Caki2 (cell line): ENCODE results near the gene YOD1. TPM values are rescaled to one million over a fixed set of nuclear protein-coding genes. Genes with fewer than 3 reads are reported as not detected.

Source experiments
- DNase-seq: peaks from one replicate; pipeline ENCODE4 v3.0.0-alpha.2; 2015; ENCODE audit warnings: low read depth
- in situ Hi-C: cut with HindIII; loops from 2 replicates; pipeline ENCODE4 v1.10.0; 2016; ENCODE audit warnings: low sequenced_read_pairs, low pct_unique_long_range_greater_than_20kb, mixed read lengths
- total RNA-seq: library from RNA; depleted of rRNA; stranded (reverse); fragments of >200 nt; shearing (Covaris generic); gene quantifications from 2 replicates; pipeline ENCODE4 v1.2.3, GENCODE V29; 2014; ENCODE audit warnings: low replicate concordance

YOD1 gene
- total RNA-seq, 1 experiment from 2014 or later, result 2.3 TPM

DNA sequence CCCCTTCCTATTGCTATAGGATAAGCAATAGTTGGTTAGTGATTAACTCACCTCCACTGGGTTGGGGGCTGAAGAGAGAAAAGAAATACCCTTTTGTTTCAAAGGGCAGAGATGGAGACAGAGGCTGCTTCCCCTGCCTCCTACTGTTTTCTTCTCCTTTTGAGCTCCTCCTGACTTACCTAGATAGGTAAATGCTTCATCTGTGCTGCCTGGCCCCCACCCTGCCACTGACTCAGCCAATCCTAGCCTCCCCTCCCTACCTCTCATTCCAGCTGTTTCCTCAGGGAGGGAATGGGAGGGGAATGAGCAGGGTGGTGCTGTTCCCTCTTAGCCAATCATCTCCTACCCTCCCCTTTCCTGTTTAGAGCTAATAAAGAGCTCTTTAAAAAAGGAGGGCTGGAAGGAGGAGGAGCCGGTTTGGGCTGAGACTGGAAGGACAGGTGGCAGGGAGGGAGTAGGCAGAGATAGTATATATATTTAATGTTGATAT, 18.4 kb downstream of the YOD1 start, which contains the start of gene C1orf116:
TSS of gene C1orf116 (minus strand) at position 229 of the 490 bp plus-strand sequence. CDS start 5,158 bp downstream, outside the sequence.
- DNase-seq, result peak; percentile 77
- in situ Hi-C loops, result no loop called here

DNA sequence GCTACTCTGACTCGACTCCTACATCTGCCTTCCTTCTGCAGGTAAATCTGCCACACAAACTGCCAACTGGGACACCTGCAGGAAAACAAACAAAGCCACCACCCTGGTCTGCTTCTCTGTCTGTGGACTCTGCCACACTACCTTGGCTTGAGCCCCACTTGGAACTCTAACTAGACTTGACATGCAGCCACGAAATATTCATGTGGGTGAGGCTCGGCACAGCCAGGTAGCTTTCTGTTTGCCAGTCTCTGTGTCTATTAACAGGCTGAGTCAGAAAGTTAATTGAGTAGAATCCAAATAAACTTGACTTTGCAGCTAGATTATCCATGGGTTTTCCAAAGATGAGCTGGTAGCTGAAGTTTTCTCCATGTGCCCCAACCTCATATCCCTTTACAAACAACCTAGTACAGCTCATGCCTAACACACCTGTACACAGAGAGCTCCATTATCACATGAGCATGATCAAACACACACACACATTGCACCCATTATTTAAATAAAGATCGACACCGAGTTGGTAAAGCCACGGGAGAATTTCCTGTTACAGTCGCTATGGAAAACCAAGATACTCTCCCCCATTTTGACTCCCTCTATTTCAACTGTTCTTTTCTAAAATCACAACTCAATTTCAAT, 19.3 kb downstream of the YOD1 start:
- in situ Hi-C loops, result no loop called here
- no peak for DNase-seq

GRCh38 chr1:207031016-207031415, 20.0 kb downstream of the YOD1 start:
- in situ Hi-C loops, result no loop called here
- no peak for DNase-seq

DNA sequence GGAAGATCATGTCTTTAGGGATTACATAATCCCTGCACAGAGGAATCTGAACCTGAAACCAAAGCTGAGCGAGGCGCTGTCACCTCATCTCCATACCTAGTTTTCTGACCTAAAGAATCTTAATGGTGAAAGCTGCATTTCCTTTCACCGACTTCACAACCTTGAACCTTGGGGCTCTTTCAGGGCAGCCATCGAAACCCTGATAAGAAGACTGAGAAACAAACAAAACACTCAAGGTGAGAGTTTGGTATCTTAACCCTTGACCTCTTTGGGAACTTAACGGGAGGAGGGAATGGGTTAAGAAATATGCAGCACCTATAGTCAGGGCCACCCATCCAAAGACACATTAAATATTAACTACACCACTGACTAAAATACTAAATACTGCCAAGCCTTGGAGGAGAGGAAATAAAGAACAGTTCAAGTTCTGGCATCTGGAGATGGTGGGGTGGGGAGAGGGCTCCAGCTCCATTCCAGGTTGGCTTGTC, 20.4 kb downstream of the YOD1 start:
- in situ Hi-C loops, result no loop called here
- DNase-seq, result peak; percentile 52

GRCh38 chr1:207029701-207030521, 21.1 kb downstream of the YOD1 start:
- DNase-seq, result no peak
- in situ Hi-C loops, result no loop called here

- in situ Hi-C loops, result no loop called here
- DNase-seq, result no peak
Observed at GRCh38 chr1:207028884-207029650, 21.9 kb downstream of the YOD1 start.

DNA sequence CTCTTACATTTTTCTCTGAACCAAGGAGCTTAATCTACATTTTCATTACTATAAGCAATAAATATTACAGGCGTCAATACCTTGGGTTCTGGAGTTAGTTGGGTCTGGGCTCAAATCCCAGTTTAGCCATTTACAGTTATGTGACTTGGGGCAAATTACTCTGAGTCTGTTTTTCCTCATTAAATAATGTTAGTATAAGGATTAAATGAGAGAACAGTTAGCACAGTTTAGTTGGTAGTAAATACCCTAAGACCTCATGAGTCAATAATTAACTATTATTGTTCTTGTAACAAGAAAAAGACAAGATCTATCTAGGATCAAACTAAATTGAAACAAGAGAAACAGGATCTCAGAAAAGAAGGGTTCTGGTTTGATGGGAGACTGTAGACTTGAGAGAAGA, 23.1 kb downstream of the YOD1 start:
- in situ Hi-C loops, result no loop called here
- DNase-seq, result no peak

DNA sequence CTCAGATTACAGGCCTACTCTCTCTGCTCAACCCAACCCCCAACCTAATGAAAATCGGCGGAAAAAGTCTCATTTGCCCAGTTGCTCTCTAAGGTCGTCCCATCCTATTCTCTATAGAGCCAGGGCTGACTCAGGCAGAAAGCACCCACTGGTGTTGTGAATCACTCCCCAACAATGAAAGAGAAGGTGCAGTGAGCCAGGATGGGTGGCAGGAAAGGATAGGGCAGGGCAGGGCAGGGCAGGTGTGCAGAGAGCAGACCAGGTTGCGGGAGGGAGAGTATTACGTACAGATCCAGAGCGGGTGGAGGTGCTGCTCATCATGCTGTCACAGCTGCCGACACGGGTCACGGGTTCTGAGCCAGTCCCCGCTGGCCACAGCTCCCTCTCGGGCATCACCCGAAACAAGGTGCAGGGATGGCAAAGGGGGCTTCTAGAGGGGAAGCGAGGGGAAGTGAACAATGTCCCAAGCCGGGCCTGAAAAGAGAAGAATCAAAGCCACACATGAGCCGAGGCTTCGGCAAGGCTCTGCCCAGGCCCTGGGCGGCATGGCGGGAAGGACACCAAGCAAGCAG, 23.7 kb downstream of the YOD1 start:
- DNase-seq, result peak; percentile 82
- in situ Hi-C loops, result no loop called here

DNA sequence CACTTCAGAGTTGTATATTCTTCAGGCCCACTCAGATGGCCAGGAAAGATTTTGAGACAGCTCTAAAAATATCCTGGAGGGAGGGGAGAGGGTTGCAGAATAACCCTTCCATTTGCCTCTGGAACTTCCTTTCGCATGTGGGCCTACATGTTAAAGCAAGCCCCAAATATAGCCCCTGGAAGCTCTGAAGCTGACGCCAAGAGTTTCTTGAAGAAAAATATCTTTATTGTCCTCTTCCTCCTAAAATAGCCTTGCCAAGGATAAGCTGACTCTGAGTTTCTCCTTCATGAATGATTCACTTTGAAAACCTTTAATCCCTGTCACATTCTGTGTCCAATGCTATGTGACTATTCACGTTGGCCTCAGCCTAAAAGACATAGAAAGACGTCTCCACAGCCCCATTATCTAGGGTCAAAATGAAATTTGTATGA, 24.9 kb downstream of the YOD1 start:
- in situ Hi-C loops, result no loop called here
- no peak for DNase-seq

- DNase-seq, result peak; percentile 27
- in situ Hi-C loops, result no loop called here
Observed at GRCh38 chr1:207025146-207025880, 25.7 kb downstream of the YOD1 start.

DNA sequence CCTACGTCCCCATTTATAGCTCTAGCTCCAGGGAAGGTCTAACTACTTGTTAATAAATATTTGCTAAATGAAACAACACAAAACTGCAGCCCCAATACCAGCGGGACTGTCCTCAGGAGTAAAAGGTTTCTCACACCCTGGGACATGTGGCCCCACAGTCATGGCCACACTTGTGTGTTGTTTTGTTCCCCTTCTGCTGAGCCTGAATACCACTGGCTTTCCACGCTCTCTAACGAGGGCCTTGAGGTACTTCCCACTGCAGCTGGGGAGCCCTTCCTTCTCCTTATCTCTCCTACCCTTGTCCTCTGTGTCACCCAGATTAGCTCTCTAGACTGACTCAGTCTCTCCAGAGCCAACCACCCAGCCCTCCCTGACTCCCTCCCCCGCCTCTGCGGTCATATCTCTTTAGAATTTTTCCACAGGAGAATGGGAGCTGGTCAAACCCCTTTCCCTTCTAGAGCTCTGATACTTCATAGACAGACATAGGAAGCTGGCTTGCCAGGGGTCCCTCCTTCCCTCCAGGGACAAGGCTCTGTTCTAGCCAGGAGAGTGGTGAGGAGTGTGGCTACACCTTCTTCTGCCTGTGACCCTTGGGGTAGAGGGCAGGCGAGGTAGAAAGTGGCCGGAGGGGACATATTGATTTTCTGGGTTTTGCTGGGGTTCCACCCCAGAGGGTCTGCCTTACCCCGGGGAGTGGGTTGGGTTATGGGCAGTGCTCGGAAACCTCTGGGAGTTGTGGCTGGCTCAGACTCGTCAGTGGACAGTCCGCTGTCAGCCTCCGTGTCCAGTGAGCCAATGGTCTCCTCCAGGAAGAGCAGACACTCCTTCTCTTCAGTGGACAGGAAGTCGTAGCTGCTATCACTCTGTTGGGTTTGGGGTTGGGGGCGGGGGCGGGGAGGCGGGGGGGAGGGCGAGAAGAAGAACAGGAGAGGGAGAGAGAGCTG, 26.5 kb downstream of the YOD1 start:
- no peak for DNase-seq
- in situ Hi-C loops, result no loop called here

GRCh38 chr1:207022996-207023679, 27.9 kb downstream of the YOD1 start:
- DNase-seq, result no peak
- in situ Hi-C loops, result no loop called here

DNA sequence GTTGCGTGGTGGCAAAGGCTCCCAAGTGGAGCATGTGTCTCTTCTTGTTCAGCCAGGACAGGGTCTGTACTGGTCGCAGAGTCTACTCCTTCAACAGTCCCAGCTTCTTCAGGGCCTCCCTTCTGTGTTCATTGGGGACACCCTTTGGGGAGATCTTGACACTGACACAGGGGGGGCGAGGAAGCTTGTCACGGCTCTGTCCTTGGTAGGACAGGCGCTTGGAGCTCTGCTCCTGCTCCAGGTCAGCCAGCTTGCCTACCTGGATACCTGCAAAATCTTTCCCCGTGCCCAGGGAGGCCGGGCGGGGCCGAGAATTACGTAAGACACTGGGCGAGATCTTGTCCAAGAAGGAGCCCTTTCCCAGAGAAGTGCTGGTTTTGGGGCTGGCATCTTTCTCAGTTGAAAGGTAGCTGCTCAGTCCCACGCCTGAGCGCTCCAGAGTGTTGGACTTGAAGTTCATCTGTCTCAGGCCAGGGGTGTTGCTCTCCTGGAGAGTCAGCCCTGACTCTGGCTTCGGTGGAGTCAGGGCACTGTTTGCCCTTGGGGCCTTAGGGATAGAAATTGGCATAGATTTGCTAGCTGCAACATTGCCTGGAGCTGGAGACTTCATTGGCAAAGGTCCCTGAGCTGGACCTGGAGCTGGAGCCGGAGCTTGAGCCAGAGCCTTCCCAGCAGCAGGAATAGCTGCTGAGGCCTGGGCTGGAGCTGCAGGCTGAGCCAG, 29.0 kb downstream of the YOD1 start:
- no peak for DNase-seq
- in situ Hi-C loops, result no loop called here

GRCh38 chr1:207021139-207021861, 29.7 kb downstream of the YOD1 start:
- DNase-seq, result no peak

DNA sequence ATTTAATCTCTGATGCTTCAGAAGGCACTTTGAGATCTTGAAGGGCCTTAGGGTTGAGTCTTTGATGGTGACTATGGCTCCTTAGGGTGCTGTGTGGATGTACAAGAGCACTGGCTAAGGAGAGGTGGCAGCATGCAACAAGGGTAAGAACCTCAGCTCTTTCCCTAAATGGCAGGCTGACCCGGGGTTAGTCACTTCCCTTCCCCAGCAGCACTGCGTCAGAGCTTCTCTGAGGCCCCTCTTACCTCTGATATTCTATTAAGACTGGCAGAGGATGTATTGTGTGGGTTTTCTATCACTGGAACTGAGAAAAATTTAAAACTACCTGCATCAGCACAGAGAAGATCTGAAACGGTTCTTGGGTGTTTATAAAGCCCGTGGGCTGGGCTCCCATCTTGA, 30.3 kb downstream of the YOD1 start:
- in situ Hi-C loops, result no loop called here
- DNase-seq, result no peak

More at GRCh38 chr1:207021139-207021861, 29.7 kb downstream of the YOD1 start:
- in situ Hi-C loops, result no loop called here
